GM12874 (cell line): Measurements from ENCODE around the gene DOCK6.

Source experiments
- CTCF ChIP-seq: IDR thresholded peaks from 2 replicates; pipeline ENCODE4 v1.5.1; 2011; ENCODE audit warnings: low read depth, mild to moderate bottlenecking, control low read depth, low read length, moderate library complexity; ENCODE audit not compliant: insufficient read depth

DOCK6 gene

GRCh38 chr19:11251217-11251616 is 11.1 kb downstream of the DOCK6 start:
- no peak for TF ChIP-seq CTCF

GRCh38 chr19:11248852-11249251 is 13.5 kb downstream of the DOCK6 start:
- no peak for TF ChIP-seq CTCF

GRCh38 chr19:11247934-11248333 is 14.4 kb downstream of the DOCK6 start:
- TF ChIP-seq CTCF: no peak

GRCh38 chr19:11247391-11247790 is 14.9 kb downstream of the DOCK6 start:
- no peak for TF ChIP-seq CTCF

GRCh38 chr19:11246941-11247340 is 15.4 kb downstream of the DOCK6 start:
- TF ChIP-seq CTCF: no peak

- no peak for TF ChIP-seq CTCF
Measured at GRCh38 chr19:11244846-11245589, 17.3 kb downstream of the DOCK6 start.

- no peak for TF ChIP-seq CTCF
Measured at GRCh38 chr19:11243798-11244169, 18.5 kb downstream of the DOCK6 start.
